Hepatocyte (in vitro differentiated cells): Measurements from ENCODE around the gene NHLRC4. TPM values are rescaled to one million over a fixed set of nuclear protein-coding genes. Genes with fewer than 3 reads are reported as not detected.

Source experiments
- DNase-seq: peaks from one replicate; pipeline ENCODE4 v3.0.0-alpha.2; 2016; ENCODE audit warnings: low spot score
- H2AFZ ChIP-seq: fragments of 200-600 bp; sonication (generic); 2 replicates; pipeline ENCODE4 v1.6.0; 2016; ENCODE audit warnings: antibody characterized with exemption, mild to moderate bottlenecking
- H3K27ac ChIP-seq: fragments of 200-600 bp; sonication (generic); 2 replicates; pipeline ENCODE4 v1.5.1; 2016; ENCODE audit warnings: mild to moderate bottlenecking
- H3K27me3 ChIP-seq: fragments of 200-600 bp; sonication (generic); 2 replicates; pipeline ENCODE4 v1.6.1; 2016
- H3K36me3 ChIP-seq: fragments of 200-600 bp; sonication (generic); replicated peaks from 2 replicates; pipeline ENCODE4 v1.5.1; 2016; ENCODE audit warnings: low read depth; ENCODE audit not compliant: insufficient read depth
- H3K4me1 ChIP-seq: fragments of 200-600 bp; sonication (generic); 2 replicates; pipeline ENCODE4 v1.5.1; 2016; ENCODE audit warnings: mild to moderate bottlenecking, moderate library complexity; ENCODE audit not compliant: insufficient read depth
- H3K4me2 ChIP-seq: fragments of 200-600 bp; sonication (generic); 2 replicates; pipeline ENCODE4 v1.6.0; 2016
- H3K4me3 ChIP-seq: fragments of 200-600 bp; sonication (generic); 2 replicates; pipeline ENCODE4 v1.5.1; 2016; ENCODE audit warnings: mild to moderate bottlenecking
- H3K79me2 ChIP-seq: fragments of 200-600 bp; sonication (generic); 2 replicates; pipeline ENCODE4 v1.6.0; 2017; ENCODE audit warnings: mild to moderate bottlenecking
- H3K9me2 ChIP-seq: fragments of 200-600 bp; sonication (generic); replicated peaks from 2 replicates; pipeline ENCODE4 v1.6.0; 2017; ENCODE audit warnings: mild to moderate bottlenecking; ENCODE audit not compliant: insufficient read depth
- H3K9me3 ChIP-seq: fragments of 200-600 bp; sonication (generic); 2 replicates; pipeline ENCODE4 v1.5.1; 2016; ENCODE audit warnings: low read depth, mild to moderate bottlenecking
- H4K20me1 ChIP-seq: fragments of 200-600 bp; sonication (generic); 2 replicates; pipeline ENCODE4 v1.6.0; 2016; ENCODE audit warnings: mild to moderate bottlenecking; ENCODE audit not compliant: insufficient read depth, poor library complexity, severe bottlenecking
- EZH2 ChIP-seq: fragments of 200-600 bp; sonication (generic); IDR thresholded peaks from 2 replicates; pipeline ENCODE4 v1.6.1; 2016; ENCODE audit warnings: antibody characterized with exemption, mild to moderate bottlenecking, borderline replicate concordance
- EZH2phosphoT487 ChIP-seq: fragments of 200-600 bp; sonication (generic); IDR thresholded peaks from one replicate; pipeline ENCODE4 v1.6.1; 2018; ENCODE audit warnings: antibody characterized with exemption, mild to moderate bottlenecking, low read depth, moderate library complexity; ENCODE audit not compliant: unreplicated experiment, severe bottlenecking
- WGBS: methylation state at CpG from one replicate; pipeline ENCODE4 v1.1.6; 2016; ENCODE audit warnings: low lambda C conversion rate; ENCODE audit errors: missing lambda C conversion rate; 5-methylcytosine and 5-hydroxymethylcytosine counted together
- polyA plus RNA-seq: library from polyadenylated mRNA; unstranded; fragments of >200 nt; fragmentation: Nextera tagmentation; extraction: Ambion mirVana; gene quantifications from 2 replicates; pipeline ENCODE4 v1.2.1, GENCODE V29; 2016
- total RNA-seq: library from RNA; depleted of rRNA; stranded (reverse); fragments of >200 nt; gene quantifications from 2 replicates; pipeline ENCODE4 v1.2.3, GENCODE V29; 2014
- TF ChIP-seq, protein P1 (sequence below): fragments of 200-600 bp; sonication (generic); IDR thresholded peaks from 2 replicates; pipeline ENCODE4 v1.5.1; 2016; ENCODE audit warnings: antibody characterized with exemption, mild to moderate bottlenecking; ENCODE audit not compliant: poor library complexity

The NHLRC4 gene
- total and polyA plus RNA-seq, 2 experiments from 2014 or later: 0.25 to 1.2 TPM

- Histone ChIP-seq H3K9me2 (no peaks in the 10 kb centered on the region), H4K20me1 (peaks cover 32% of the 10 kb centered on the region), H3K36me3 (no peaks in the 10 kb centered on the region), H3K27ac (peak within 1 kb of the TSS; percentile 97), H3K9me3 (no peaks in the 10 kb centered on the region), H3K4me3 (peak within 1 kb of the TSS; percentile 63), H3K79me2 (peaks cover 57% of the 10 kb centered on the region), H3K4me2 (peak within 1 kb of the TSS; percentile 100), H3K27me3 (no peaks in the 10 kb centered on the region), H3K4me1 (peaks cover 43% of the 10 kb centered on the region), H2AFZ (peak within 1 kb of the TSS; percentile 36)
- DNase-seq: peak; percentile 96
- no peak for TF ChIP-seq EZH2phosphoT487
- TF ChIP-seq EZH2: no peak
- TF ChIP-seq, protein P1, sequence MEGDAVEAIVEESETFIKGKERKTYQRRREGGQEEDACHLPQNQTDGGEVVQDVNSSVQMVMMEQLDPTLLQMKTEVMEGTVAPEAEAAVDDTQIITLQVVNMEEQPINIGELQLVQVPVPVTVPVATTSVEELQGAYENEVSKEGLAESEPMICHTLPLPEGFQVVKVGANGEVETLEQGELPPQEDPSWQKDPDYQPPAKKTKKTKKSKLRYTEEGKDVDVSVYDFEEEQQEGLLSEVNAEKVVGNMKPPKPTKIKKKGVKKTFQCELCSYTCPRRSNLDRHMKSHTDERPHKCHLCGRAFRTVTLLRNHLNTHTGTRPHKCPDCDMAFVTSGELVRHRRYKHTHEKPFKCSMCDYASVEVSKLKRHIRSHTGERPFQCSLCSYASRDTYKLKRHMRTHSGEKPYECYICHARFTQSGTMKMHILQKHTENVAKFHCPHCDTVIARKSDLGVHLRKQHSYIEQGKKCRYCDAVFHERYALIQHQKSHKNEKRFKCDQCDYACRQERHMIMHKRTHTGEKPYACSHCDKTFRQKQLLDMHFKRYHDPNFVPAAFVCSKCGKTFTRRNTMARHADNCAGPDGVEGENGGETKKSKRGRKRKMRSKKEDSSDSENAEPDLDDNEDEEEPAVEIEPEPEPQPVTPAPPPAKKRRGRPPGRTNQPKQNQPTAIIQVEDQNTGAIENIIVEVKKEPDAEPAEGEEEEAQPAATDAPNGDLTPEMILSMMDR: no peak
- under 1% methylated on average over 89 of the region's 129 CpGs for WGBS
Observed at GRCh38 chr16:527015-527903, 39.5 kb upstream of the NHLRC4 start, which contains the start of gene CAPN15. Gene CAPN15, plus strand, starts transcription at chr16:527712. Its CDS starts 19,127 bp downstream, at chr16:546839.

DNA sequence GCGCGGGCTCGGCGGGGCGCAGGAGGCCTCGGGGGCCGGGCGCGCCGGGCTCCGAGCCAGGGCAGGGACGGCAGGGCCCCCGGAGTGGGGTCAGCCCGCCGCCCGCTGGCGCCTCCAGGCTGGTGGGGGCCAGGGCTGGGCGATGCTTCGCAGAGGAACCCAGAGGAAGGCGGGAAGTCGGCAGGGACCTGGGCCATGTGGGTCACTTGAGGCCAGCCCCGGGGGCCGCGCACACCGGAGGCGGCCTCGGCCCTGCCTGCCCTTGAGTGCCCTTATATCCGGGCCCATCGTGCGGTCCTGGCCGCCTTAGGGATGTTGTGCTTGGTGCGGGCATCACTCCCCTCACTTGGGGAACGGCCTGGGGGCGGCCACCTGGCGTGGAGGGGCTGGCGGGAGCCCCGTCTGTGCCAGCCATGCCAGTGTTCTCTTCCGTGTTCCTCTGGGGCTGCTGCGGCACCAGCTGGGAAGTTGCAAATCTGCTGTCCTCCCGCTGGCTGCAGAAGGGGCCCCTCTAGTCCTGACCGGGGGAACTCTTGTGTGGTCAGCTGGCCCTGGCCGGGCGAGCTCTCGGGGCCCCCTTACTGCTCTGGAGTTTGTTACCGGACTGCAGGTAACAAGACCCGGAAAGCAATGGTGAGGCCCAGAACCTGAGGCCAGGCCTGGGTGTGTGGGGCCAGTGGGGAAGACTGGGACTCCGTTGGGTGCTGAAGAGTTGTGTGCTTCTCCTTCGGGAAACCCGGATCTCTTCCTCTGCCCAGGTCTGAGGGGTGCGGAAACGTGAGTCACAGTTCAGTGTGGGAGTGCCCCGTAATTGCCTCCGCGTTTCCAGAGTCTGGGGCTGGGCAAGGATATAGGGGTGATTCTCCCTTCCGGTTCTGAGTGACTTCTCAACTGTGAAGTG is 38.4 kb upstream of the NHLRC4 start:
- peak overlapping the region; percentile 96 for H3K27ac ChIP-seq
- peaks cover 68% of the 10 kb centered on the region for H3K79me2 ChIP-seq
- H4K20me1 ChIP-seq: peaks cover 37% of the 10 kb centered on the region
- H2AFZ ChIP-seq: no peak overlapping the region
- peaks cover 47% of the 10 kb centered on the region for H3K4me1 ChIP-seq
- no peaks in the 10 kb centered on the region for H3K9me3 ChIP-seq
- WGBS: 11% methylated on average over 37 of the region's 55 CpGs
- TF ChIP-seq EZH2phosphoT487: no peak
- TF ChIP-seq, protein P1: no peak
- TF ChIP-seq EZH2: no peak
- no peaks in the 10 kb centered on the region for H3K27me3 ChIP-seq
- H3K36me3 ChIP-seq: no peaks in the 10 kb centered on the region
- DNase-seq: peak; percentile 75
- peak overlapping the region; percentile 57 for H3K4me3 ChIP-seq
- peak overlapping the region; percentile 100 for H3K4me2 ChIP-seq
- H3K9me2 ChIP-seq: no peaks in the 10 kb centered on the region

DNA sequence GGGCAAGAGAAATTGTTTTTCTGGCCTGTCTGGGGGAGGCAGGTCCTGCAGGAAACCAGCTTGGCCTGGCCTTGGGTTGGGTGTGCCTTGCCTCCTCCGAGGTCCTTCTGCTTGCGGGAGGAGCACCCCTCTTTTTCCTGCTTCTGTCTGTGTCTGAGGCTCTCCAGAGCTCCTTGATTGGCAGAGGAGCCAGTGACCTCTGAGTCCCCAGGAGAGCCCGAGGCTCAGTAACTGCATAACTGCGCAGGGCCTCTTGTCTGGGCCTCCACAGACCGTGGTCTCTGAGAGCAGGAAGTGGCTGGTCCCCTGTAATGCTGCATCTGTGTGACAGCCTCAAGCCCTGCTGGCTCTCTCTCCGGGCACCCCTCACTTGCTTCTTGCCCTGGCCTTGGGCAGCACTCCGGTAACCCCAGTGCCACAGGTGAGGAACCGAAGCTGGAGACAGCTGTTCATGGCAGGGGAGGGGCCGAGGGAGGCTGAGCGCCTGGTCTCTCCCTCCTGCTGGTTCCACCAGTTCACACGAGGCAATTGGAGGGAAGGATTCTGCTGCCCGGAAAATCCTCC is 37.7 kb upstream of the NHLRC4 start:
- Histone ChIP-seq H3K36me3 (no peaks in the 10 kb centered on the region), H3K4me3 (peak overlapping the region; percentile 57), H3K9me3 (no peaks in the 10 kb centered on the region), H3K4me1 (peaks cover 49% of the 10 kb centered on the region), H2AFZ (no peak overlapping the region), H3K9me2 (no peaks in the 10 kb centered on the region), H3K27ac (peak overlapping the region; percentile 96), H4K20me1 (peaks cover 38% of the 10 kb centered on the region), H3K79me2 (peaks cover 71% of the 10 kb centered on the region), H3K27me3 (no peaks in the 10 kb centered on the region), H3K4me2 (peak overlapping the region; percentile 100)
- DNase-seq: no peak
- TF ChIP-seq, protein P1: no peak
- no peak for TF ChIP-seq EZH2phosphoT487
- no peak for TF ChIP-seq EZH2
- WGBS: 74% methylated on average over 12 of the region's 12 CpGs
